ENCODE data around the gene FXR2.

FXR2 gene

GRCh38 chr17:7559320-7560171 is 55.2 kb downstream of the FXR2 start:
- no peak for TF ChIP-seq POLR2AphosphoS5 (IDR thresholded peaks at IDR 0.05; ENCODE audit: low read depth, low read length)
- no peak for TF ChIP-seq FOXP2 (optimal IDR thresholded peaks at IDR 0.05; ENCODE audit: borderline replicate concordance, extremely low read depth, extremely low read length, insufficient read depth)
- no peak for TF ChIP-seq TAF1 (IDR thresholded peaks at IDR 0.05; ENCODE audit: borderline replicate concordance, insufficient read depth, low read length)
- TF ChIP-seq SIN3A (IDR thresholded peaks at IDR 0.05; ENCODE audit: borderline replicate concordance, insufficient read depth, low read length): no peak
- TF ChIP-seq REST (IDR thresholded peaks at IDR 0.05; ENCODE audit: insufficient read depth in 1 of 2, low read depth in 2 of 2, low read length in 2 of 2): no peak

GRCh38 chr17:7558544-7559319 is 56.0 kb downstream of the FXR2 start, which contains the start of gene TNFSF13:
TSS of gene TNFSF13 (plus strand) at chr17:7558750. CDS start at chr17:7559040, 290 bp downstream.
- TF ChIP-seq POLR2AphosphoS5 (IDR thresholded peaks at IDR 0.05; ENCODE audit: low read depth, low read length) (no peak; the same call in 1 of the 2 replicates), TAF1 (IDR thresholded peaks at IDR 0.05; ENCODE audit: borderline replicate concordance, insufficient read depth, low read length) (no peak)

GRCh38 chr17:7557775-7558543 is 56.7 kb downstream of the FXR2 start:
- peak; percentile 74 for TF ChIP-seq POLR2AphosphoS5 (IDR thresholded peaks at IDR 0.05; ENCODE audit: low read depth, low read length)
- TF ChIP-seq TAF1 (IDR thresholded peaks at IDR 0.05; ENCODE audit: borderline replicate concordance, insufficient read depth, low read length): no peak
- TF ChIP-seq FOXP2 (optimal IDR thresholded peaks at IDR 0.05; ENCODE audit: borderline replicate concordance, extremely low read depth, extremely low read length, insufficient read depth): no peak
- peak in 1 of 2 experiments; percentile 17; a peak in 1 of 4 replicates for TF ChIP-seq REST (IDR thresholded peaks at IDR 0.05; ENCODE audit: insufficient read depth in 1 of 2, low read depth in 2 of 2, low read length in 2 of 2)

GRCh38 chr17:7557147-7557764 is 57.4 kb downstream of the FXR2 start:
- TF ChIP-seq TAF1 (IDR thresholded peaks at IDR 0.05; ENCODE audit: borderline replicate concordance, insufficient read depth, low read length) (no peak), POLR2AphosphoS5 (IDR thresholded peaks at IDR 0.05; ENCODE audit: low read depth, low read length) (no peak), FOXP2 (optimal IDR thresholded peaks at IDR 0.05; ENCODE audit: borderline replicate concordance, extremely low read depth, extremely low read length, insufficient read depth) (no peak), REST (IDR thresholded peaks at IDR 0.05; ENCODE audit: insufficient read depth in 1 of 2, low read depth in 2 of 2, low read length in 2 of 2) (no peak), SIN3A (IDR thresholded peaks at IDR 0.05; ENCODE audit: borderline replicate concordance, insufficient read depth, low read length) (no peak)

- TF ChIP-seq REST (IDR thresholded peaks at IDR 0.05; ENCODE audit: insufficient read depth in 1 of 2, low read depth in 2 of 2, low read length in 2 of 2): no peak
- no peak for TF ChIP-seq TAF1 (IDR thresholded peaks at IDR 0.05; ENCODE audit: borderline replicate concordance, insufficient read depth, low read length)
- no peak for TF ChIP-seq SIN3A (IDR thresholded peaks at IDR 0.05; ENCODE audit: borderline replicate concordance, insufficient read depth, low read length)
- TF ChIP-seq POLR2AphosphoS5 (IDR thresholded peaks at IDR 0.05; ENCODE audit: low read depth, low read length): no peak
- no peak for TF ChIP-seq FOXP2 (optimal IDR thresholded peaks at IDR 0.05; ENCODE audit: borderline replicate concordance, extremely low read depth, extremely low read length, insufficient read depth)
Measured at GRCh38 chr17:7556627-7557026, 58.1 kb downstream of the FXR2 start.
